ENCODE measurements around the gene TSHZ2.

The TSHZ2 gene

GRCh38 chr20:53260591-53260990, 288.4 kb downstream of the TSHZ2 start:
- peaks cover 6% of the 10 kb centered on the region for H3K36me3 Mint-ChIP-seq (ENCODE audit: low read depth)
- no peak overlapping the region for H3K27ac Mint-ChIP-seq
- H3K4me3 Mint-ChIP-seq: no peak overlapping the region
- no peaks in the 10 kb centered on the region for H3K9me3 Mint-ChIP-seq
- H3K4me1 Mint-ChIP-seq (ENCODE audit: low read depth): no peaks in the 10 kb centered on the region
- H3K27me3 Mint-ChIP-seq (ENCODE audit: low read depth): no peaks in the 10 kb centered on the region

- Mint-ChIP-seq H3K9me3 (no peaks in the 10 kb centered on the region), H3K27me3 (ENCODE audit: low read depth) (no peaks in the 10 kb centered on the region), H3K4me3 (no peak overlapping the region), H3K36me3 (ENCODE audit: low read depth) (no peaks in the 10 kb centered on the region), H3K27ac (no peak overlapping the region), H3K4me1 (ENCODE audit: low read depth) (no peaks in the 10 kb centered on the region)
Measured at GRCh38 chr20:53262365-53262764, 290.2 kb downstream of the TSHZ2 start.

- no peak overlapping the region for H3K27ac Mint-ChIP-seq
- no peaks in the 10 kb centered on the region for H3K27me3 Mint-ChIP-seq (ENCODE audit: low read depth)
- no peaks in the 10 kb centered on the region for H3K4me1 Mint-ChIP-seq (ENCODE audit: low read depth)
- H3K36me3 Mint-ChIP-seq (ENCODE audit: low read depth): no peaks in the 10 kb centered on the region
- no peak overlapping the region for H3K4me3 Mint-ChIP-seq
- no peaks in the 10 kb centered on the region for H3K9me3 Mint-ChIP-seq
Measured at GRCh38 chr20:53263554-53264438, 291.6 kb downstream of the TSHZ2 start.

- Mint-ChIP-seq H3K27me3 (ENCODE audit: low read depth) (no peaks in the 10 kb centered on the region), H3K9me3 (no peaks in the 10 kb centered on the region), H3K4me3 (no peak overlapping the region), H3K36me3 (ENCODE audit: low read depth) (no peaks in the 10 kb centered on the region), H3K4me1 (ENCODE audit: low read depth) (no peaks in the 10 kb centered on the region), H3K27ac (no peak overlapping the region)
Measured at GRCh38 chr20:53264604-53265003, 292.4 kb downstream of the TSHZ2 start.

- Mint-ChIP-seq H3K36me3 (ENCODE audit: low read depth) (no peaks in the 10 kb centered on the region), H3K27ac (no peak overlapping the region), H3K27me3 (ENCODE audit: low read depth) (no peaks in the 10 kb centered on the region), H3K9me3 (no peaks in the 10 kb centered on the region), H3K4me3 (no peak overlapping the region), H3K4me1 (ENCODE audit: low read depth) (no peaks in the 10 kb centered on the region)
Measured at GRCh38 chr20:53265304-53265875, 293.2 kb downstream of the TSHZ2 start.

- H3K36me3 Mint-ChIP-seq (ENCODE audit: low read depth): no peaks in the 10 kb centered on the region
- H3K4me3 Mint-ChIP-seq: no peak overlapping the region
- no peaks in the 10 kb centered on the region for H3K27me3 Mint-ChIP-seq (ENCODE audit: low read depth)
- no peaks in the 10 kb centered on the region for H3K4me1 Mint-ChIP-seq (ENCODE audit: low read depth)
- H3K27ac Mint-ChIP-seq: no peak overlapping the region
- no peaks in the 10 kb centered on the region for H3K9me3 Mint-ChIP-seq
Measured at GRCh38 chr20:53269380-53269779, 297.2 kb downstream of the TSHZ2 start.

GRCh38 chr20:53270792-53271375, 298.7 kb downstream of the TSHZ2 start:
- H3K4me3 Mint-ChIP-seq: no peak overlapping the region
- no peaks in the 10 kb centered on the region for H3K9me3 Mint-ChIP-seq
- no peaks in the 10 kb centered on the region for H3K4me1 Mint-ChIP-seq (ENCODE audit: low read depth)
- H3K27ac Mint-ChIP-seq: no peak overlapping the region
- H3K27me3 Mint-ChIP-seq (ENCODE audit: low read depth): no peaks in the 10 kb centered on the region
- peaks cover 1% of the 10 kb centered on the region for H3K36me3 Mint-ChIP-seq (ENCODE audit: low read depth)

- Mint-ChIP-seq H3K27ac (no peak overlapping the region), H3K4me1 (ENCODE audit: low read depth) (no peaks in the 10 kb centered on the region), H3K27me3 (ENCODE audit: low read depth) (no peaks in the 10 kb centered on the region), H3K4me3 (no peak overlapping the region), H3K36me3 (ENCODE audit: low read depth) (peaks cover 1% of the 10 kb centered on the region), H3K9me3 (no peaks in the 10 kb centered on the region)
Measured at GRCh38 chr20:53274365-53274764, 302.2 kb downstream of the TSHZ2 start.

- no peaks in the 10 kb centered on the region for H3K4me1 Mint-ChIP-seq (ENCODE audit: low read depth)
- no peak overlapping the region for H3K27ac Mint-ChIP-seq
- no peak overlapping the region for H3K4me3 Mint-ChIP-seq
- H3K9me3 Mint-ChIP-seq: no peaks in the 10 kb centered on the region
- no peaks in the 10 kb centered on the region for H3K27me3 Mint-ChIP-seq (ENCODE audit: low read depth)
- peaks cover 1% of the 10 kb centered on the region for H3K36me3 Mint-ChIP-seq (ENCODE audit: low read depth)
Measured at GRCh38 chr20:53274807-53275206, 302.6 kb downstream of the TSHZ2 start.

GRCh38 chr20:53276143-53276542, 304.0 kb downstream of the TSHZ2 start:
- peaks cover 1% of the 10 kb centered on the region for H3K36me3 Mint-ChIP-seq (ENCODE audit: low read depth)

GRCh38 chr20:53278555-53278954, 306.4 kb downstream of the TSHZ2 start:
- Mint-ChIP-seq H3K4me3 (no peak overlapping the region), H3K27me3 (ENCODE audit: low read depth) (no peaks in the 10 kb centered on the region), H3K36me3 (ENCODE audit: low read depth) (peaks cover 1% of the 10 kb centered on the region), H3K4me1 (ENCODE audit: low read depth) (no peaks in the 10 kb centered on the region), H3K27ac (no peak overlapping the region), H3K9me3 (no peaks in the 10 kb centered on the region)

More at GRCh38 chr20:53276143-53276542, 304.0 kb downstream of the TSHZ2 start:
- Mint-ChIP-seq H3K27ac (no peak overlapping the region), H3K9me3 (no peaks in the 10 kb centered on the region), H3K4me1 (ENCODE audit: low read depth) (no peaks in the 10 kb centered on the region), H3K4me3 (no peak overlapping the region), H3K27me3 (ENCODE audit: low read depth) (no peaks in the 10 kb centered on the region)

GRCh38 chr20:53279735-53280134, 307.6 kb downstream of the TSHZ2 start:
- Mint-ChIP-seq H3K27ac (no peak overlapping the region), H3K4me1 (ENCODE audit: low read depth) (no peaks in the 10 kb centered on the region), H3K27me3 (ENCODE audit: low read depth) (no peaks in the 10 kb centered on the region), H3K4me3 (no peak overlapping the region), H3K9me3 (no peaks in the 10 kb centered on the region), H3K36me3 (ENCODE audit: low read depth) (peaks cover 1% of the 10 kb centered on the region)

GRCh38 chr20:53281557-53282117, 309.5 kb downstream of the TSHZ2 start:
- Mint-ChIP-seq H3K36me3 (ENCODE audit: low read depth) (no peaks in the 10 kb centered on the region), H3K4me3 (no peak overlapping the region), H3K4me1 (ENCODE audit: low read depth) (no peaks in the 10 kb centered on the region), H3K9me3 (no peaks in the 10 kb centered on the region), H3K27me3 (ENCODE audit: low read depth) (no peaks in the 10 kb centered on the region), H3K27ac (no peak overlapping the region)

GRCh38 chr20:53282217-53282955, 310.2 kb downstream of the TSHZ2 start:
- no peak overlapping the region for H3K27ac Mint-ChIP-seq
- H3K36me3 Mint-ChIP-seq (ENCODE audit: low read depth): no peaks in the 10 kb centered on the region
- H3K4me3 Mint-ChIP-seq: no peak overlapping the region
- no peaks in the 10 kb centered on the region for H3K4me1 Mint-ChIP-seq (ENCODE audit: low read depth)
- no peaks in the 10 kb centered on the region for H3K9me3 Mint-ChIP-seq
- no peaks in the 10 kb centered on the region for H3K27me3 Mint-ChIP-seq (ENCODE audit: low read depth)
